GM12891 (cell line): ENCODE results near the gene TTC39B.

Experiments used
- POLR2A ChIP-seq: IDR thresholded peaks from 2 replicates; pipeline ENCODE4 v1.6.1; 2011; ENCODE audit warnings: low read depth, low read length, control low read depth
- TAF1 ChIP-seq: IDR thresholded peaks from 2 replicates; pipeline ENCODE4 v1.6.1; 2011; ENCODE audit warnings: low read depth, low read length, control low read depth

DNA sequence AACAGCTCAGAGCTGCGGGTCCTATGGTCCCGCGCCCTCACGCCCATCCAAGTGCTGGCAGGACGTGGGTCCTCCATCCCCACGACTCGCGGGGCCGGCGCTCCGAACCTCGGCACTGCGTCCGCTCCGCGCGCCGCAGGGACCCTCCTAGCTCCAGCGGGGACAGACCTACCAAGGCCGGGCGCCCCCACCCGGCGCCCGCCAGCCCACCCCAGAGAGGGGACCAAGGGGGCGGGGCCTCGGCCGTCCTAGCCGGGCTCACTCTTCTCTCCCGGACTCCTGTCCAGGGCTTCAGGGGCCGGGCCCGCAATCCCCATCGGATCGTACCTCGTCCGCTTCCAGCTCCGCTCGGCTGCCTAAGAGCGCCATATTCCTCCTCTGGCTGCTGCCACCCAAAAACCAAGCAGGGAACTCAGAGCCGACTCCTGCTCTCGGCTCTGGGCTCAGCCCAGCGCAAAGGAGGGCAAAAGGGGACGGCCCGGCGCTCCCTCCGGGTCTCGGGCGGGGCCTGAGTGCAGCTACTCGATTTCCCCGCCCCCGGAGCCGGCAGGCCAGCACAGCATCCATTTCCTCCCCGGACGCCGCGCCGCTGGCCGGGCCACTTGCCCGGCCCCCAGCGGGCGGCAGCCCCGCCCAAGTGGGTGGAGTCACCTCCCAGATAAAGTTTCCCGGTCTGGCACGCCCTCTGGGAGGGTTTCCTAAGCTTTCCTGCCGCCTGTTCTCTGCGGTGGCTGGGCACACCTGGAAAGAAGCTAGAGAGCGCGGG, at the start of gene TTC39B:
- no peak for TF ChIP-seq TAF1
- no peak for TF ChIP-seq POLR2A
